Mesendoderm (in vitro differentiated cells): ENCODE results near the gene FPR3.

ENCODE experiments used
- DNase-seq: peaks from one replicate; pipeline ENCODE4 v3.0.0; 2013
- H2AK5ac ChIP-seq: 2 replicates; pipeline ENCODE4 v1.6.1; 2013; ENCODE audit warnings: low read length, inconsistent platforms
- H2BK120ac ChIP-seq: 2 replicates; pipeline ENCODE4 v1.6.1; 2013; ENCODE audit warnings: low read depth, mild to moderate bottlenecking, low read length, moderate library complexity, mixed read lengths
- H2BK15ac ChIP-seq: replicated peaks from 2 replicates; pipeline ENCODE4 v1.6.1; 2013; ENCODE audit warnings: low read depth, mild to moderate bottlenecking, moderate library complexity
- H2BK5ac ChIP-seq: 2 replicates; pipeline ENCODE4 v1.6.1; 2013; ENCODE audit warnings: low read length, inconsistent platforms
- H3K18ac ChIP-seq: 2 replicates; pipeline ENCODE4 v1.6.1; 2013; ENCODE audit warnings: mild to moderate bottlenecking, low read length, mixed read lengths
- H3K23ac ChIP-seq: one replicate; pipeline ENCODE4 v1.6.1; 2013; ENCODE audit warnings: low read length
- H3K27ac ChIP-seq: 2 replicates; pipeline ENCODE4 v1.5.1; 2013; ENCODE audit warnings: low read depth, mild to moderate bottlenecking, inconsistent platforms, low read length, moderate library complexity
- H3K27me3 ChIP-seq: 2 replicates; pipeline ENCODE4 v1.6.1; 2013; ENCODE audit warnings: low read length, control low read depth, mild to moderate bottlenecking, inconsistent platforms; ENCODE audit not compliant: insufficient read depth, poor library complexity
- H3K36me3 ChIP-seq: 2 replicates; pipeline ENCODE4 v1.6.1; 2013; ENCODE audit warnings: low read length, inconsistent platforms; ENCODE audit not compliant: control insufficient read depth, insufficient read depth
- H3K4ac ChIP-seq: one replicate; pipeline ENCODE4 v1.6.1; 2013; ENCODE audit warnings: low read depth, mild to moderate bottlenecking, low read length, moderate library complexity
- H3K4me1 ChIP-seq: 2 replicates; pipeline ENCODE4 v1.6.1; 2013; ENCODE audit warnings: low read depth, low read length, inconsistent platforms; ENCODE audit not compliant: control insufficient read depth
- H3K4me2 ChIP-seq: 2 replicates; pipeline ENCODE4 v1.6.1; 2013; ENCODE audit warnings: low read length
- H3K4me3 ChIP-seq: 2 replicates; pipeline ENCODE4 v1.5.1; 2013; ENCODE audit warnings: mild to moderate bottlenecking, low read length
- H3K56ac ChIP-seq: one replicate; pipeline ENCODE4 v1.6.1; 2013; ENCODE audit warnings: low read length
- H3K79me1 ChIP-seq: 2 replicates; pipeline ENCODE4 v1.6.1; 2013; ENCODE audit warnings: low read length, inconsistent platforms
- H3K79me2 ChIP-seq: 2 replicates; pipeline ENCODE4 v1.6.1; 2013; ENCODE audit warnings: mild to moderate bottlenecking, low read length; ENCODE audit not compliant: control insufficient read depth, insufficient read depth
- H3K9ac ChIP-seq: 2 replicates; pipeline ENCODE4 v1.6.1; 2013; ENCODE audit warnings: low read length, inconsistent platforms
- H4K5ac ChIP-seq: one replicate; pipeline ENCODE4 v1.6.1; 2013; ENCODE audit warnings: low read length
- H4K8ac ChIP-seq: one replicate; pipeline ENCODE4 v1.6.1; 2013; ENCODE audit warnings: low read depth, mild to moderate bottlenecking, control low read depth, low read length, moderate library complexity
- WGBS: extraction: QIAGEN DNeasy Blood & Tissue Kit; methylation state at CpG from one replicate; pipeline ENCODE4 v1.1.7; 2013; ENCODE audit warnings: low lambda C conversion rate, missing lambda C conversion rate; ENCODE audit not compliant: insufficient coverage; ENCODE audit errors: extremely low coverage; 5-methylcytosine and 5-hydroxymethylcytosine counted together

FPR3 gene

GRCh38 chr19:51830274-51830673 is 35.3 kb downstream of the FPR3 start:
- H3K36me3 ChIP-seq, result no peaks in the 10 kb centered on the region
- H3K4me3 ChIP-seq, result no peak overlapping the region
- H3K79me2 ChIP-seq, result no peaks in the 10 kb centered on the region
- no peak overlapping the region for H3K27ac ChIP-seq
- no peak overlapping the region for H2AK5ac ChIP-seq
- H3K9ac ChIP-seq, result no peak overlapping the region
- no peak overlapping the region for H3K4me2 ChIP-seq
- no peak overlapping the region for H3K18ac ChIP-seq
- no peak overlapping the region for H2BK5ac ChIP-seq
- H2BK120ac ChIP-seq, result no peak overlapping the region
- H3K79me1 ChIP-seq, result no peaks in the 10 kb centered on the region
- no peaks in the 10 kb centered on the region for H3K27me3 ChIP-seq
- no peaks in the 10 kb centered on the region for H3K4me1 ChIP-seq
- no peak overlapping the region for H4K8ac ChIP-seq
- no peak overlapping the region for H3K4ac ChIP-seq
- DNase-seq, result peak; percentile 18
- no peak overlapping the region for H2BK15ac ChIP-seq
- no peak overlapping the region for H3K23ac ChIP-seq
- WGBS, result no CpG with 5 or more reads among the region's 2 CpGs
- H3K56ac ChIP-seq, result no peak overlapping the region
- H4K5ac ChIP-seq, result no peak overlapping the region

DNA sequence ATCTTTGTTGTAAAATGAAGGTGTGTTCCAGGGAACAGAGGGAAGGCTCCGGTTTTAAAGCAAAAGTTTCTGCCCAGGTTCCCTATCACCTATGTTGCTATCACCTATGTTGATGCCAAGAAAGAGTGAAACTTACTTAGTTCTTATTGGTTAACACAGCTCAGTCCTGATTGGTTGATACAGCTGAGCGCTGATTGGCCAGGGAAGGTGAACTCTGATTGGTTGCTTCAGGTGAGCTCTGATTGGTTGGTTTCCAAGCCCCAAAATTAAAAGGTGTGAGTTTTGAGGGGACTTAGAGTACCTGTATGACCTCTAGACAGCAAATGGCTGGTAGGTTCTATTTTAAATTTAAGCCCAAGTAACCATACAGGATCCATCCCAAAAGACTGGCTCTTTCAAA is 42.2 kb downstream of the FPR3 start:
- no CpG with 5 or more reads among the region's 2 CpGs for WGBS

GRCh38 chr19:51861870-51862622 is 67.1 kb downstream of the FPR3 start:
- no peak overlapping the region for H3K9ac ChIP-seq
- no peak overlapping the region for H3K27ac ChIP-seq
- H2BK120ac ChIP-seq, result no peak overlapping the region
- H3K79me1 ChIP-seq, result no peaks in the 10 kb centered on the region
- H4K8ac ChIP-seq, result no peak overlapping the region
- no peak overlapping the region for H3K18ac ChIP-seq
- no peak overlapping the region for H2AK5ac ChIP-seq
- peak; percentile 18 for DNase-seq
- no peak overlapping the region for H2BK15ac ChIP-seq
- no peak overlapping the region for H3K56ac ChIP-seq
- H3K23ac ChIP-seq, result no peak overlapping the region
- no peak overlapping the region for H3K4ac ChIP-seq
- H4K5ac ChIP-seq, result no peak overlapping the region
- H2BK5ac ChIP-seq, result no peak overlapping the region
- no peak overlapping the region for H3K4me3 ChIP-seq
- H3K4me2 ChIP-seq, result no peak overlapping the region
- H3K36me3 ChIP-seq, result no peaks in the 10 kb centered on the region
- no peaks in the 10 kb centered on the region for H3K79me2 ChIP-seq
- H3K27me3 ChIP-seq, result no peaks in the 10 kb centered on the region
- WGBS, result no CpG with 5 or more reads among the region's 2 CpGs
- no peaks in the 10 kb centered on the region for H3K4me1 ChIP-seq

More for the DNA sequence above, 42.2 kb downstream of the FPR3 start:
- Histone ChIP-seq H3K36me3 (no peaks in the 10 kb centered on the region), H3K23ac (no peak overlapping the region), H3K4ac (no peak overlapping the region), H3K4me1 (no peaks in the 10 kb centered on the region), H3K79me1 (no peaks in the 10 kb centered on the region), H2AK5ac (no peak overlapping the region), H3K4me2 (no peak overlapping the region), H4K5ac (no peak overlapping the region), H3K9ac (no peak overlapping the region), H4K8ac (no peak overlapping the region), H3K27ac (no peak overlapping the region), H3K56ac (no peak overlapping the region), H3K27me3 (no peaks in the 10 kb centered on the region), H3K4me3 (no peak overlapping the region), H2BK15ac (no peak overlapping the region), H3K79me2 (no peaks in the 10 kb centered on the region), H2BK120ac (no peak overlapping the region), H2BK5ac (no peak overlapping the region), H3K18ac (no peak overlapping the region)
- no peak for DNase-seq

DNA sequence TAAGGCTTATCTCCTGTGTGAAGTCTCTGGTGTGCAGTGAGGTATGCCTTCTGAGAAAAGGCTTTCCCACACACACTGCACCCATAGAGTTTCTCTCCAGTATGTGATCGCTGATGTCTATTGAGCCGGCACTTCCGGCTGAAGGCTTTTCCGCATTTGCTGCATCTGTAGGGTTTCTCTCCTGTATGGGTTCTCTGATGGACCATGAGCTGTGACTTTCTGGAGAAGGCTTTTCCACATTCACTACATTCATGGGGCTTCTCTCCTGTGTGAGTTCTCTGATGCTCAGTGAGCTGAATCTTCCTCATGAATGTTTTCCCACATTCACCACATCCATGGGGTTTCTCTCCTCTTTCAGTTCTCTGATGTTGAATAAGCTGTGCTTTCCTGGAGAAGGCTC is 78.1 kb downstream of the FPR3 start:
- Histone ChIP-seq H3K27ac (no peak overlapping the region), H3K79me2 (no peaks in the 10 kb centered on the region), H3K56ac (no peak overlapping the region), H3K4ac (no peak overlapping the region), H2BK5ac (no peak overlapping the region), H3K4me3 (peak overlapping the region; percentile 23), H2BK15ac (no peak overlapping the region), H4K5ac (no peak overlapping the region), H3K36me3 (peaks cover 28% of the 10 kb centered on the region), H3K27me3 (no peaks in the 10 kb centered on the region), H3K4me2 (no peak overlapping the region), H2AK5ac (no peak overlapping the region), H3K18ac (no peak overlapping the region), H3K79me1 (no peaks in the 10 kb centered on the region), H2BK120ac (no peak overlapping the region), H3K9ac (no peak overlapping the region), H3K4me1 (no peaks in the 10 kb centered on the region), H3K23ac (no peak overlapping the region), H4K8ac (no peak overlapping the region)
- WGBS, result no CpG with 5 or more reads among the region's 4 CpGs
- peak; percentile 39 for DNase-seq
